ENCODE results near the gene LRP1B. TPM values are rescaled to one million over a fixed set of nuclear protein-coding genes. Genes with fewer than 3 reads are reported as not detected.

The LRP1B gene
- total RNA-seq, 4 donors from 2014 or later: 3.3 to 11.1 (median 4.6) TPM

DNA sequence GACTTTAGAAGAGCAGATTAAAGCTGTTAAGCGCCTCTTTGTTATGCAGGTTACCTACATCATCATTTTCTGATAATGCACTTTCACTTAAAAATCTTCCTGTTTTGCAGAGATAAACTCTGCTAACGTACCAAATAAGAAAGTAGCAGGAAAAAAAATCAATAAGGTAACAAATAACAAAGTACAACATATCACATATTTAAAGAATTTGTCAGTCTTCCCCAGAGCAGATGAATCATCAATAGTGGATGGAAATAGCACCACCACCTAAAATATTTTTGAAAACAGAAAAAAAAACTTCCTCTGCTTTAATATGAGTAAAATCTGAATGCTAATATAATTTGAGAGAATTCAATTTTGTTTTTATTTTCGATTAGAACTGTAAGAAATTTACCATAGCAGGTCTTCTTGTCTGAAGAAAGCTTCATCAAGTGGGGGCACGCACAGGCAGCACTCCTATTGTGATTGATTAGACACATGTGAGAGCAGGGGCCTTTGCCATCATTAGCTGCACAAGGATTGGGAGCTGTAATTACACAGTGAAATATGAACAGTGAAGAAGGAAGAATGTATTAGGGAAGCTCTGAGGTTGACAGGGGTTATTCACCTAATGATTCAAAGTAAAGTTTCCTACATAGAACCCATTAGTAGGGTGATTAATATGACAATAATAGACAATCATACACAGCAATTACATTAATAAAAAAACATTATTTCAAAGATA is 1279.4 kb downstream of the LRP1B start:
- ATAC-seq: no peak
- no peaks in the 10 kb centered on the region for H3K4me1 ChIP-seq
- no peaks in the 10 kb centered on the region for H3K9me3 ChIP-seq
- DNase-seq: no peak
- no peak overlapping the region for H3K4me3 ChIP-seq
- in situ Hi-C loops (cut with MboI; ENCODE audit: low sequenced_read_pairs in 4 of 4): loop anchor here in 1 of 4 donors (25.0 kb wide), 1 partner anchor 764 kb away; no protein-coding TSS in a partner anchor
- H3K27ac ChIP-seq: no peak overlapping the region
- intact Hi-C loops (cut with DNase I; ENCODE audit: low total_unique reads): no loop called here
- H3K36me3 ChIP-seq: no peaks in the 10 kb centered on the region
- no peaks in the 10 kb centered on the region for H3K27me3 ChIP-seq
- TF ChIP-seq, protein P1, sequence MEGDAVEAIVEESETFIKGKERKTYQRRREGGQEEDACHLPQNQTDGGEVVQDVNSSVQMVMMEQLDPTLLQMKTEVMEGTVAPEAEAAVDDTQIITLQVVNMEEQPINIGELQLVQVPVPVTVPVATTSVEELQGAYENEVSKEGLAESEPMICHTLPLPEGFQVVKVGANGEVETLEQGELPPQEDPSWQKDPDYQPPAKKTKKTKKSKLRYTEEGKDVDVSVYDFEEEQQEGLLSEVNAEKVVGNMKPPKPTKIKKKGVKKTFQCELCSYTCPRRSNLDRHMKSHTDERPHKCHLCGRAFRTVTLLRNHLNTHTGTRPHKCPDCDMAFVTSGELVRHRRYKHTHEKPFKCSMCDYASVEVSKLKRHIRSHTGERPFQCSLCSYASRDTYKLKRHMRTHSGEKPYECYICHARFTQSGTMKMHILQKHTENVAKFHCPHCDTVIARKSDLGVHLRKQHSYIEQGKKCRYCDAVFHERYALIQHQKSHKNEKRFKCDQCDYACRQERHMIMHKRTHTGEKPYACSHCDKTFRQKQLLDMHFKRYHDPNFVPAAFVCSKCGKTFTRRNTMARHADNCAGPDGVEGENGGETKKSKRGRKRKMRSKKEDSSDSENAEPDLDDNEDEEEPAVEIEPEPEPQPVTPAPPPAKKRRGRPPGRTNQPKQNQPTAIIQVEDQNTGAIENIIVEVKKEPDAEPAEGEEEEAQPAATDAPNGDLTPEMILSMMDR (IDR thresholded peaks at IDR 0.05 in 4 of 5, conservative IDR thresholded peaks at IDR 0.05 in 1 of 5): no peak
- TF ChIP-seq POLR2A (IDR thresholded peaks at IDR 0.05): no peak

DNA sequence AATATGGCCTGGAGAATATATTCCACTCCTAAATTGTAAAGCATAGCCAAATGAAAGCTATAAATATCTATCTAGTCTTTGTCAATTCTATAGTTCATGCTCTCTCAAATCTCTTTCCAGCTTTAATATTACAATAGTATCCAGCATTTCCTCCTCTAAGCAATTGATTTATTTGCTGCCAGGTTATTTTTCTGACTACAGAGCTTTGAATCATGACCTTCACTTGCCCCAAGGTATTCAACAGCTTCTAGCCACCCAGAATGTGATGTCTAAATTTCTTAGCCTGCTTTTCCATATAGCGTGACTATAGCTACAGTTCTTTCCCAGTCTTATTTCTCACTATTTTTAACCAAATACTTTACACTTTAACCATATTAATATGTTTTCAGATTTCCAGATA is 1287.6 kb downstream of the LRP1B start:
- no peak overlapping the region for H3K27ac ChIP-seq
- no peaks in the 10 kb centered on the region for H3K9me3 ChIP-seq
- H3K36me3 ChIP-seq: no peaks in the 10 kb centered on the region
- H3K4me1 ChIP-seq: no peaks in the 10 kb centered on the region
- TF ChIP-seq, protein P1 (IDR thresholded peaks at IDR 0.05 in 4 of 5, conservative IDR thresholded peaks at IDR 0.05 in 1 of 5): no peak
- TF ChIP-seq POLR2A (IDR thresholded peaks at IDR 0.05): no peak
- H3K4me3 ChIP-seq: no peak overlapping the region
- DNase-seq (no peak), ATAC-seq (no peak)
- intact Hi-C loops (cut with DNase I; ENCODE audit: low total_unique reads): no loop called here
- no peaks in the 10 kb centered on the region for H3K27me3 ChIP-seq
- in situ Hi-C loops (cut with MboI; ENCODE audit: low sequenced_read_pairs in 4 of 4): no loop called here

DNA sequence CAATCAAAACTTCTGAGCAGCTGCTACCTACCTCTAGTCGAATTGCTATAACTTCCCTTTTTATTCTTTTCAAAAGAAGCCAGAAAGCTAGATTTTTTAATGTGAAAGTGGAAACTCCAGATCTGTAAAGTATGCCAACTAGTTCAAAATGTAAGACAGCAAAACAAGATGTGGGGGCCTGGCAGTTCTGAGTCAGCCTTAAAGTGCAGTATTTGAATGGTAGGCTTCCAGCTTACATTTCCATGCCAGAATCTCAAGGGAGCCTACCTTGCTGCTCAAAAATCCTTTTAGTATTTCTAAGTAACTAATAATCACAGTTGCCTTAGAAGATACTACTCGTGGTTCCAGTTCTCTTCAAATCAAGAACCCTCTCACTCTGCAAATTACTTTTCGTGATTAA is 1288.7 kb downstream of the LRP1B start:
- intact Hi-C loops (cut with DNase I; ENCODE audit: low total_unique reads) (no loop called here), in situ Hi-C loops (cut with MboI; ENCODE audit: low sequenced_read_pairs in 4 of 4) (no loop called here)
- no peaks in the 10 kb centered on the region for H3K36me3 ChIP-seq
- H3K27me3 ChIP-seq: no peaks in the 10 kb centered on the region
- DNase-seq (no peak), ATAC-seq (no peak)
- TF ChIP-seq, protein P1 (IDR thresholded peaks at IDR 0.05 in 4 of 5, conservative IDR thresholded peaks at IDR 0.05 in 1 of 5): no peak
- no peak for TF ChIP-seq POLR2A (IDR thresholded peaks at IDR 0.05)
- no peak overlapping the region for H3K27ac ChIP-seq
- no peaks in the 10 kb centered on the region for H3K9me3 ChIP-seq
- no peak overlapping the region for H3K4me3 ChIP-seq
- no peaks in the 10 kb centered on the region for H3K4me1 ChIP-seq

- intact Hi-C loops (cut with DNase I; ENCODE audit: low total_unique reads): no loop called here
- in situ Hi-C loops (cut with MboI; ENCODE audit: low sequenced_read_pairs in 4 of 4): no loop called here
These were observed 1289.7 kb downstream of the LRP1B start for GRCh38 chr2:140841141-140841540.

More at GRCh38 chr2:140841141-140841540, 1289.7 kb downstream of the LRP1B start:
- Histone ChIP-seq H3K36me3 (no peaks in the 10 kb centered on the region), H3K9me3 (no peaks in the 10 kb centered on the region), H3K4me3 (no peak overlapping the region), H3K27me3 (no peaks in the 10 kb centered on the region), H3K27ac (no peak overlapping the region), H3K4me1 (no peaks in the 10 kb centered on the region)
- TF ChIP-seq, protein P1 (IDR thresholded peaks at IDR 0.05 in 4 of 5, conservative IDR thresholded peaks at IDR 0.05 in 1 of 5): no peak
- no peak for TF ChIP-seq POLR2A (IDR thresholded peaks at IDR 0.05)
- ATAC-seq (no peak), DNase-seq (no peak)
